HepG2 (cell line): ENCODE results near the gene THRA. TPM values are rescaled to one million over a fixed set of nuclear protein-coding genes. Genes with fewer than 3 reads are reported as not detected.

Experiments used
- CBX2 ChIP-seq, 2 experiments: fragments of 200-600 bp in 1 of 2; sonication (generic); formaldehyde crosslinking in 1 of 2; IDR thresholded peaks; 2 replicates each; pipeline versions ENCODE4 v1.7.0 to v1.8.1; 2018 to 2022; ENCODE audit warnings: low read depth in 2 of 2, low read length in 1 of 2, mild to moderate bottlenecking in 1 of 2, missing genetic modification reagents in 1 of 2
- GFI1 ChIP-seq: sonication (generic); formaldehyde crosslinking; IDR thresholded peaks from 2 replicates; pipeline ENCODE4 v1.5.0; 2020; ENCODE audit warnings: missing genetic modification reagents, mild to moderate bottlenecking, borderline replicate concordance
- MAFK ChIP-seq, 2 experiments: IDR thresholded peaks in 1 of 2; conservative IDR thresholded peaks in 1 of 2; 2 replicates each; pipeline ENCODE4 v1.6.1; 2011; ENCODE audit warnings: improper control_type of control experiment in 2 of 2, low read length in 2 of 2
- MEIS1 ChIP-seq: sonication (generic); formaldehyde crosslinking; IDR thresholded peaks from 2 replicates; pipeline ENCODE4 v1.9.0; 2021; ENCODE audit warnings: mild to moderate bottlenecking, missing genetic modification reagents, moderate library complexity, borderline replicate concordance
- MYC ChIP-seq: sonication (generic); formaldehyde crosslinking; IDR thresholded peaks from 2 replicates; pipeline ENCODE4 v1.9.0; 2021; ENCODE audit warnings: missing genetic modification reagents, borderline replicate concordance
- NR0B2 ChIP-seq: sonication (generic); formaldehyde crosslinking; IDR thresholded peaks from 2 replicates; pipeline ENCODE4 v1.4.0; 2020; ENCODE audit warnings: mild to moderate bottlenecking, missing genetic modification reagents
- PHF20 ChIP-seq: sonication (generic); formaldehyde crosslinking; IDR thresholded peaks from 2 replicates; pipeline ENCODE4 v1.5.0; 2020; ENCODE audit warnings: mild to moderate bottlenecking, missing genetic modification reagents
- SMAD3 ChIP-seq: sonication (generic); formaldehyde crosslinking; IDR thresholded peaks from 2 replicates; pipeline ENCODE4 v1.4.0; 2020; ENCODE audit warnings: missing genetic modification reagents
- SNAPC2 ChIP-seq: sonication (generic); formaldehyde crosslinking; IDR thresholded peaks from 2 replicates; pipeline ENCODE4 v1.8.1; 2022; ENCODE audit warnings: mild to moderate bottlenecking, missing genetic modification reagents
- SRSF1 ChIP-seq: fragments of 200-400 bp; formaldehyde crosslinking; optimal IDR thresholded peaks from 2 replicates; pipeline ENCODE3; 2017; ENCODE audit warnings: mild to moderate bottlenecking, low read depth, low read length, moderate library complexity
- TEAD3 ChIP-seq: optimal IDR thresholded peaks from 2 replicates; pipeline ENCODE3; 2016; ENCODE audit warnings: borderline replicate concordance
- ZKSCAN5 ChIP-seq: sonication (generic); formaldehyde crosslinking; IDR thresholded peaks from 2 replicates; pipeline ENCODE4 v1.5.1; 2020; ENCODE audit warnings: mild to moderate bottlenecking, missing genetic modification reagents
- ZNF124 ChIP-seq: sonication (generic); formaldehyde crosslinking; IDR thresholded peaks from 2 replicates; pipeline ENCODE4 v1.4.0; 2020; ENCODE audit warnings: missing genetic modification reagents
- ZNF496 ChIP-seq: sonication (generic); formaldehyde crosslinking; IDR thresholded peaks from 2 replicates; pipeline ENCODE4 v1.8.1; 2023; ENCODE audit warnings: mild to moderate bottlenecking, moderate library complexity, missing genetic modification reagents; ENCODE audit not compliant: insufficient replicate concordance
- ZNF503 ChIP-seq: sonication (generic); formaldehyde crosslinking; IDR thresholded peaks from 2 replicates; pipeline ENCODE4 v1.4.0; 2020; ENCODE audit warnings: missing genetic modification reagents
- ZNF660 ChIP-seq: sonication (generic); formaldehyde crosslinking; IDR thresholded peaks from 2 replicates; pipeline ENCODE4 v1.5.1; 2020; ENCODE audit warnings: mild to moderate bottlenecking, low read depth, missing genetic modification reagents, borderline replicate concordance
- ZNF674 ChIP-seq: sonication (generic); formaldehyde crosslinking; IDR thresholded peaks from 2 replicates; pipeline ENCODE4 v1.5.0; 2020; ENCODE audit warnings: low read depth, mild to moderate bottlenecking, missing genetic modification reagents
- ZSCAN9 ChIP-seq: IDR thresholded peaks from 2 replicates; pipeline ENCODE4 v1.6.1; 2016; ENCODE audit warnings: borderline replicate concordance
- polyA plus RNA-seq, 8 experiments: library from polyadenylated mRNA; depleted of rRNA in 3 of 8; stranded (reverse) in 7 of 8; unstranded in 1 of 8; fragments of >200 nt; fragmentation: Illumina TruSeq in 4 of 8; extraction: Trizol in 4 of 8; gene quantifications; 2 replicates each; pipeline versions ENCODE4 v1.2.1 to v1.2.3, GENCODE V29; 2011 to 2016; ENCODE audit warnings: low read depth in 4 of 8, missing spikeins in 1 of 8, mixed read lengths in 1 of 8; ENCODE audit not compliant: insufficient read depth in 1 of 8
- total RNA-seq, 5 experiments: library from RNA; depleted of rRNA; stranded (reverse); fragments of >200 nt; fragmentation: Illumina TruSeq; extraction: Trizol; gene quantifications; 2 replicates each; pipeline ENCODE4 v1.2.3, GENCODE V29; 2016; ENCODE audit warnings: low read depth in 1 of 5
- TF ChIP-seq, protein P1 (sequence below): sonication (generic); formaldehyde crosslinking; IDR thresholded peaks from 2 replicates; pipeline ENCODE4 v1.4.0; 2020; ENCODE audit warnings: missing genetic modification reagents, mild to moderate bottlenecking, borderline replicate concordance
- TF ChIP-seq, protein P2 (sequence below): IDR thresholded peaks from 2 replicates; pipeline ENCODE4 v1.4.0; 2020; ENCODE audit warnings: mild to moderate bottlenecking, missing genetic modification reagents

Gene THRA
- total and polyA plus RNA-seq, 2 of the 13 experiments (the other 11 are each of a cell fraction or from before 2014, with no cell fraction given), result 8.0 to 9.9 TPM

- TF ChIP-seq SRSF1 (no peak), ZKSCAN5 (CRISPR knock-in tag) (no peak), SNAPC2 (CRISPR knock-in tag) (no peak), SMAD3 (CRISPR knock-in tag) (peak; percentile 22; the same call in 1 of the 2 replicates), PHF20 (CRISPR knock-in tag) (no peak), ZNF124 (CRISPR knock-in tag) (no peak), TEAD3 (CRISPR knock-in tag) (no peak), ZNF503 (CRISPR knock-in tag) (no peak), NR0B2 (CRISPR knock-in tag) (no peak), ZNF674 (no peak), MEIS1 (no peak), MYC (CRISPR knock-in tag) (peak; percentile 32; the same call in 1 of the 2 replicates), CBX2 (IDR thresholded peaks at IDR 0.05; ENCODE audit: low read depth, low read length) (no peak), CBX2 (CRISPR knock-in tag; IDR thresholded peaks at IDR 0.05; ENCODE audit: low read depth) (no peak), GFI1 (CRISPR knock-in tag) (no peak), MAFK (conservative IDR thresholded peaks at IDR 0.05 in 1 of 2, IDR thresholded peaks at IDR 0.05 in 1 of 2; ENCODE audit: low read length in 2 of 2) (no peak), ZNF660 (no peak), ZNF496 (CRISPR knock-in tag) (no peak), ZSCAN9 (CRISPR knock-in tag) (no peak)
- TF ChIP-seq, protein P1, sequence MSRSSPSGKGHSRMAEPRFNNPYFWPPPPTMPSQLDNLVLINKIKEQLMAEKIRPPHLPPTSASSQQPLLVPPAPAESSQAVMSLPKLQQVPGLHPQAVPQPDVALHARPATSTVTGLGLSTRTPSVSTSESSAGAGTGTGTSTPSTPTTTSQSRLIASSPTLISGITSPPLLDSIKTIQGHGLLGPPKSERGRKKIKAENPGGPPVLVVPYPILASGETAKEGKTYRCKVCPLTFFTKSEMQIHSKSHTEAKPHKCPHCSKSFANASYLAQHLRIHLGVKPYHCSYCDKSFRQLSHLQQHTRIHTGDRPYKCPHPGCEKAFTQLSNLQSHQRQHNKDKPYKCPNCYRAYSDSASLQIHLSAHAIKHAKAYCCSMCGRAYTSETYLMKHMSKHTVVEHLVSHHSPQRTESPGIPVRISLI (CRISPR knock-in tag), result peak; percentile 50; the same call in 1 of the 2 replicates
- TF ChIP-seq, protein P2, sequence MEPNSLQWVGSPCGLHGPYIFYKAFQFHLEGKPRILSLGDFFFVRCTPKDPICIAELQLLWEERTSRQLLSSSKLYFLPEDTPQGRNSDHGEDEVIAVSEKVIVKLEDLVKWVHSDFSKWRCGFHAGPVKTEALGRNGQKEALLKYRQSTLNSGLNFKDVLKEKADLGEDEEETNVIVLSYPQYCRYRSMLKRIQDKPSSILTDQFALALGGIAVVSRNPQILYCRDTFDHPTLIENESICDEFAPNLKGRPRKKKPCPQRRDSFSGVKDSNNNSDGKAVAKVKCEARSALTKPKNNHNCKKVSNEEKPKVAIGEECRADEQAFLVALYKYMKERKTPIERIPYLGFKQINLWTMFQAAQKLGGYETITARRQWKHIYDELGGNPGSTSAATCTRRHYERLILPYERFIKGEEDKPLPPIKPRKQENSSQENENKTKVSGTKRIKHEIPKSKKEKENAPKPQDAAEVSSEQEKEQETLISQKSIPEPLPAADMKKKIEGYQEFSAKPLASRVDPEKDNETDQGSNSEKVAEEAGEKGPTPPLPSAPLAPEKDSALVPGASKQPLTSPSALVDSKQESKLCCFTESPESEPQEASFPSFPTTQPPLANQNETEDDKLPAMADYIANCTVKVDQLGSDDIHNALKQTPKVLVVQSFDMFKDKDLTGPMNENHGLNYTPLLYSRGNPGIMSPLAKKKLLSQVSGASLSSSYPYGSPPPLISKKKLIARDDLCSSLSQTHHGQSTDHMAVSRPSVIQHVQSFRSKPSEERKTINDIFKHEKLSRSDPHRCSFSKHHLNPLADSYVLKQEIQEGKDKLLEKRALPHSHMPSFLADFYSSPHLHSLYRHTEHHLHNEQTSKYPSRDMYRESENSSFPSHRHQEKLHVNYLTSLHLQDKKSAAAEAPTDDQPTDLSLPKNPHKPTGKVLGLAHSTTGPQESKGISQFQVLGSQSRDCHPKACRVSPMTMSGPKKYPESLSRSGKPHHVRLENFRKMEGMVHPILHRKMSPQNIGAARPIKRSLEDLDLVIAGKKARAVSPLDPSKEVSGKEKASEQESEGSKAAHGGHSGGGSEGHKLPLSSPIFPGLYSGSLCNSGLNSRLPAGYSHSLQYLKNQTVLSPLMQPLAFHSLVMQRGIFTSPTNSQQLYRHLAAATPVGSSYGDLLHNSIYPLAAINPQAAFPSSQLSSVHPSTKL, result no peak
Measured at GRCh38 chr17:40121181-40122135, 58.7 kb downstream of the THRA start, which contains the start of gene MSL1 (continued).
